ENCODE results near the gene HOXD11. TPM values are rescaled to one million over a fixed set of nuclear protein-coding genes. Genes with fewer than 3 reads are reported as not detected.

HOXD11 gene
- total and polyA plus RNA-seq, 8 donors, result not detected

DNA sequence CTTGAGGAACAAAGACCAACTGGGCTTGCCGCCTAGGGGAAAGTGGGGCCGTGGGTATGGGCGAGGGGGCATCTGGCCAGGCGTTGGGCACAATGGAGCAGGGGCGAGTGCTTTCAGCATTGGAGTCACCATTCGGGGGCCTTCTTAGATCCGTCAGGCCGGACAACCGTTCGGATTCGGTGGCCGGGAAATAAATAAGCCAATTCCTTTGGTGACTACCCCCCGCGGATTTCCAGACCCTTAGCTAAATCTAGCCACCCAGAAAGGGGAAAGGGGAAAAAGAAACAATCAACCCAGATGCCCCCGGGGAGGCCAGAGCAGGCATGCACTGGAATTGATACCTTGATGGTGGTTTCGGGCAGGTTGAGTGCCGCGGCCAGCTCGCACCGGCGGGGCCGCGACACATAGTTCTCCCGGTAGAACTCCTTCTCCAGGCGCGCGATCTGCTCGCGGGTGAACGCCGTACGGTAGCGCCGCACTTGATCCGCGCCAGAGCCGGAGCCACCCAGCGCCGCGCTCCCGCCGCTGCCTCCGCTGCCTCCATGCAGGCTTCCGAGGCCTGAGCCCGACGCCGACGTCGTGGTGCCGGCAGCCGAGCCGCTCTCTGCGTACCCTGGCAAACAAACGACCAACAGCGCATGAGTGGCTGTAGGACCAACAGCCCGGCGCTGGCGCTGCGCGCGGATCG is 25.1 kb upstream of the HOXD11 start:
- Histone ChIP-seq H3K27ac (no peak overlapping the region), H3K4me3 (no peak overlapping the region), H3K27me3 (peaks cover 28 to 93% (median 47%) of the 10 kb centered on the region in 4 donors), H3K4me1 (no peaks in the 10 kb centered on the region), H3K36me3 (no peaks in the 10 kb centered on the region), H3K9me3 (no peaks in the 10 kb centered on the region)
- no peak for FAIRE-seq
- WGBS, 2 donors, result 10 to 11% methylated on average over 58 to 62 of the region's 62 CpGs
- ATAC-seq, result no peak
- TF ChIP-seq, protein P1, sequence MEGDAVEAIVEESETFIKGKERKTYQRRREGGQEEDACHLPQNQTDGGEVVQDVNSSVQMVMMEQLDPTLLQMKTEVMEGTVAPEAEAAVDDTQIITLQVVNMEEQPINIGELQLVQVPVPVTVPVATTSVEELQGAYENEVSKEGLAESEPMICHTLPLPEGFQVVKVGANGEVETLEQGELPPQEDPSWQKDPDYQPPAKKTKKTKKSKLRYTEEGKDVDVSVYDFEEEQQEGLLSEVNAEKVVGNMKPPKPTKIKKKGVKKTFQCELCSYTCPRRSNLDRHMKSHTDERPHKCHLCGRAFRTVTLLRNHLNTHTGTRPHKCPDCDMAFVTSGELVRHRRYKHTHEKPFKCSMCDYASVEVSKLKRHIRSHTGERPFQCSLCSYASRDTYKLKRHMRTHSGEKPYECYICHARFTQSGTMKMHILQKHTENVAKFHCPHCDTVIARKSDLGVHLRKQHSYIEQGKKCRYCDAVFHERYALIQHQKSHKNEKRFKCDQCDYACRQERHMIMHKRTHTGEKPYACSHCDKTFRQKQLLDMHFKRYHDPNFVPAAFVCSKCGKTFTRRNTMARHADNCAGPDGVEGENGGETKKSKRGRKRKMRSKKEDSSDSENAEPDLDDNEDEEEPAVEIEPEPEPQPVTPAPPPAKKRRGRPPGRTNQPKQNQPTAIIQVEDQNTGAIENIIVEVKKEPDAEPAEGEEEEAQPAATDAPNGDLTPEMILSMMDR (IDR thresholded peaks at IDR 0.05), result no peak
- DNase-seq, result peak in 1 of 6 donors; percentile 60
- intact Hi-C loops (cut with DNase I), result no loop called here

DNA sequence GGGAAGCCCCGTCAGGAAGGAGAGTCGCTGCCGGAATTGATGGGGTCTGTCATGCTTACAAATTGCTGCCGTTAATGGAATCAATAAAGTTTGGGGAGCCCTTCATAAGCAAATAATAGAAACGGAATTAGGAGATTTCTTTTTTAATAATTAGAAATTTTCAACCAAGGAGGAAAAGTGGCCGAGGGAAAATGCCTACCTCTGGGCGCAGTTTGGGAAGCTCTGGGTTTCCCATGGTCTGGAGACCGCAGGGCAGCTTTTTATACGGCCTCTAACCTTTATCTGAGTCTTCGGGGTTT is 24.6 kb upstream of the HOXD11 start:
- Histone ChIP-seq H3K4me1 (no peaks in the 10 kb centered on the region), H3K27me3 (peaks cover 23 to 93% (median 45%) of the 10 kb centered on the region in 4 donors), H3K9me3 (no peaks in the 10 kb centered on the region), H3K27ac (no peak overlapping the region), H3K36me3 (no peaks in the 10 kb centered on the region), H3K4me3 (no peak overlapping the region)
- DNase-seq, result no peak
- no peak for ATAC-seq
- 11% methylated on average over 10 of the region's 10 CpGs for WGBS, 2 donors
- no peak for FAIRE-seq
- TF ChIP-seq, protein P1 (IDR thresholded peaks at IDR 0.05), result no peak
- intact Hi-C loops (cut with DNase I), result no loop called here

DNA sequence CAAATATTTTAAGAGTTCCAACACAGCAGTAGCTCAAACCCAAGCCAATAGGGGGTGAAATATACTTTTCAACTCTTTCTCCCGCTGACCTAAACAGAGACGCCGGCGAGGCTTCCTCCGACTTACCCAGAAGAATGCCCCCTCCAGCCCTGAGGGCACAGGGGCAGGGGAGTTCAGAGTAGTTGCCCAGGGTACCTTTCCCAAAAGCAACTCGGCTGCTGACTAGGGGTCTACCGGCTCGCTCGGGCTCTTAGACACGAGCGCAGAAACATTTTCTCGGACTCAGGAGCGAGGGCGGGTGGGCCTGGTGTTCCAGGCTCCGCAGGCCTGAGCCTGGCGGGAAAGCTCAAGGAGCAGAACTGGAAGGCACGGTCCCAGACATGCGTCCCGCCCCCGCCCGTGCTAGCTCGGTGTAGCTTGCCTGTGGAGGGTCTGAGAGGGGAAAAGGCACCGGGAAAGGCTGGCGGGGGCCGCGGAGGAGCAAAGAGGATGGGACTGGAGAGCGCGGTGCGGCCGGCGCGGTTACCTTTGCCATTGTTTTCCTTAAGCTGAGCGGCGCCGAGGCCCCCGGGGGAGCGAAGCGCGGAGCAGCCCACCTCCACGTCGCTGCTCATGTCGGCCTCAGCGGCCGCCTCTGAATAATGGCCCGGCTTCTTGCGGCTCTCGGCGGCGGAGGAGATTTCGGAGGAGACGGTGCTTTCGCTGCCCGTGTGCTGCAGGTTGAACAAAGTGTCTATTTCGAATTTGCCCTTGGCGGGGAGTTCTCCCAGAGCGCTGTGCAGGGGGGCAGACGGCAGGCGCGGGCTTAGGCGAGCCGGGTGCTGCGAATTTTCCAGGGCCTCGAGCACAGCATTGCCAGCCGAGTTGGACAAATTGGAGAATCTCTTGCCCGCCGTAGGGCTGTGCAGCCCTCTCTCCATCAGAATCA is 24.0 kb upstream of the HOXD11 start:
- Histone ChIP-seq H3K27me3 (peaks cover 17 to 93% (median 44%) of the 10 kb centered on the region in 4 donors), H3K27ac (no peak overlapping the region), H3K4me1 (peaks cover 0 to 5% (median 0%) of the 10 kb centered on the region in 3 donors), H3K4me3 (no peak overlapping the region), H3K9me3 (no peaks in the 10 kb centered on the region), H3K36me3 (no peaks in the 10 kb centered on the region)
- TF ChIP-seq, protein P1 (IDR thresholded peaks at IDR 0.05), result no peak
- intact Hi-C loops (cut with DNase I), result no loop called here
- DNase-seq (peak in 1 of 6 donors; percentile 67), ATAC-seq (no peak), FAIRE-seq (no peak)
- WGBS, 2 donors, result 7% methylated on average over 64 to 66 of the region's 66 CpGs

DNA sequence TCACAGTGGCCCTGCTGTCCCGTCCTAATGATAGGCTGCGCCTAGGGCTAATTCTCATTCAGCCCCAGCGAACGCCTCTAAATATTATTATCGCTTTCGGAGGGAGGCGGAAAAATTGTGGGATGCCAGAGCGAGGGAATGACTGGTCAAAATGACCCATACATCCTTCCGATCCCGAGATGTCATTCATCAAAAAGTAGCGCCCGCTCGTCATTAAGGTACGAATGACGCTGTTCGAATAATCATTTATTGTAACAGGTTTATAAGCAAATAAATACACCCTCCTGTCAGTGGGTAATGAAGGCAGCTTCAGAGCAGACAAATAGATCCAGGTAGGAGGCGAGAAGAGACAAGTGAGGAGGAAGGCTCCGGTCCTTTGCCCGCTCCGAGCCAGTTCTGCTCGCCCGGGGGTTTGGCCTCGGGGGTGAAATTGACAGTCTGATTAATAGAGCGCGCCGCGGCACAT is 23.3 kb upstream of the HOXD11 start, which contains the start of gene EVX2:
Gene EVX2 (minus strand): TSS at position 167 of the 466 bp plus-strand sequence. CDS start 186 bp downstream, outside the sequence.
- ATAC-seq (no peak), DNase-seq (no peak), FAIRE-seq (no peak)
- Histone ChIP-seq H3K4me1 (peaks cover 0 to 6% (median 0%) of the 10 kb centered on the region in 3 donors), H3K9me3 (no peaks in the 10 kb centered on the region), H3K27ac (no peak within 1 kb of the TSS), H3K4me3 (no peak within 1 kb of the TSS), H3K36me3 (no peaks in the 10 kb centered on the region), H3K27me3 (peaks cover 11 to 94% (median 41%) of the 10 kb centered on the region in 4 donors)
- 13 to 15% methylated on average over 27 of the region's 27 CpGs for WGBS, 2 donors
- intact Hi-C loops (cut with DNase I), result no loop called here
- TF ChIP-seq, protein P1 (IDR thresholded peaks at IDR 0.05), result no peak
